Nucleus accumbens (tissue), 56 donors: ENCODE measurements around the gene SHPK.
"Not testable (repeated sequence)": the region's sequence is repeated elsewhere in the genome, so short reads cannot be mapped to it uniquely, and the experiment has no call there.

Experiments used
- DNase-seq, 56 donors: peaks; one replicate each; lab custom pipeline; 2025; lab: John Stamatoyannopoulos, UW

Gene SHPK

DNA sequence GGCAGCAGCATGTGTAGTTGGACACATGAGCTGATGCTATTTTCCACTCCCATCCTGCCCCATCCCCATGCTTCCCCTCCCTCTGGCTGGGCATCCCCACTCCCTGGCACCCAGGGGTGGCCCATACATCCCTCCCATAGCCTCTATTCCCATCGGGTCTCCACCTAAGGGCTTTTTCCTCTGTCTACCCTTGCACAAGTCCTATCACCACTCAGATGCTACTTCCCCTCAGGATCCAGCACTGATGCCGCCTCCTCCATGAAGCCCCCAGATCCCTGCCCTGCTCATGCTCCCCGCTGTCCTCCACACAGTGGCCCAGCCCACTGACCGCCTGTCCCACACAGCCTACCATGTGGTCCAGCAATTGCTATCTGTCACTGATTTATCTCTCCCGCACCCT, 42.7 kb downstream of the SHPK start:
- no peak for DNase-seq

DNA sequence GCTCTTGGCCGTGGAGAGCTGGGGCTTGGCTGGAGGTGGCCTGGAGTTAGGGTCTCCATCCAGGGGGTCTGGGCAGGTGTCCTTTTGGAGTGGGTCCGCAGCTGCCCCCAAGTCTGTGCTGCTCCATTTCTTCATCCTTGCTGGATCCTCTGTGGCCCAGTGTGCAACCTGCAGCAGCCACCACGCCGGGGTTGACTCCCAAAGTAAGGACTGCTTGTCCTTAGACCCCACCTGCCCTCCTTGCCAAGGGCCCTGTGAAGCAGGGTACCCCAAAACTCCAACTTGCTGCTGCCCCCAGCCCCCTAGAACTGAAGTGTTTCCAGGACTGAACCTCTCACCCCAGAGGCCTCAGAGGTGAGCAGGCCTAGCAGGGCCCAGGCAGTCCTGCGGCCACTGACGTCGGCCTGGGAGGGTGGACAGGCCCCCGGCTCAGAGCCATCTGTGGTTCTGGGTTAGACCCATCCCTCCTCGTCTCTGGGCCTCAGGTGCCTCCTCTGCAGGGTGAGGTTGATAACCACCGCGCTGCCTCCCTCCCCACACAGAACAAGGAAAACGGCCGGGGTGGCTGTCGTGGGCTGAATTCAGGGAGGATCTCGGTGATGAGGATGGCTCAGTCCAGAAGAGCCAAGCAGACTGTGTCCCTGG, 43.7 kb downstream of the SHPK start:
- DNase-seq, result no peak

DNA sequence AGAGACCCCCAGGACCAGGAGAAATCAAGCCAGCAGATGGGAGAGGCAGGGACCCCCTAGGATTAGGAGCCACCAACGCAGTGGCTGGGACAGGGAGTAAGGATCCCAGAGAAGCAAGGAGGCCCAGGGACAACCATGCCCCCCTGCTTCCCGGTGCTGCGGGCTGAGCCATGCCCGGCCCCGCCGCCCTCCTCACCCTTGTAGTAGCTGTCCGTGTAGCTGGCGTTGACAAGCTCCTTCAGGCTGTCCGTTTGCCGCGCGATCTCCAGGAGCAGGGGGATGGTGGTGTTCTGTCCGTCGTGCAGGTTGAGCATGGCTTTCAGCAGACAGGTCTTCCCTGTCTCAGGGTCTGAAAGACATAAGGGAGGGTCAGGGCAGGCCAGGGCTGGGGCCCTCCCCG, 45.3 kb downstream of the SHPK start:
- no peak for DNase-seq

DNA sequence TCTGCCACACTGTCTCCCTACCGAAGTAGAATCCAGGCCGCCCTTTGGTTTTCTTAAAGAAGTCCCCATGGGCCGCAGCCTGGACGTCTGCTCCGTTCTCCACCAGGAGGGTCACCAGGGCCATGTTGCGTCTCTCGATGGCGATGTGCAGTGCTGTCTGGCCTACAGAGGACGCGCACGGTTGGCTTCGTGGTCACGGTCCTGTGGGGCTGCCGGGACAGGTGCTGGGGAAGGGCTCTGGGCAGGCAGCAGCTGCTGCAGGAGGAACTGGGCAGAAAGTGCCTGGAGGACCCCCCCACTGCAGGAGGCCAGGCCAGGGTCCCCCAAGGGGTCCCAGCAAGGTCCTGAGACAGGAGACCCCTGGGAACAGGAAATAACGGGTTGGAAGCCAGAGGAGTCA, 45.8 kb downstream of the SHPK start:
- DNase-seq, result no peak

DNA sequence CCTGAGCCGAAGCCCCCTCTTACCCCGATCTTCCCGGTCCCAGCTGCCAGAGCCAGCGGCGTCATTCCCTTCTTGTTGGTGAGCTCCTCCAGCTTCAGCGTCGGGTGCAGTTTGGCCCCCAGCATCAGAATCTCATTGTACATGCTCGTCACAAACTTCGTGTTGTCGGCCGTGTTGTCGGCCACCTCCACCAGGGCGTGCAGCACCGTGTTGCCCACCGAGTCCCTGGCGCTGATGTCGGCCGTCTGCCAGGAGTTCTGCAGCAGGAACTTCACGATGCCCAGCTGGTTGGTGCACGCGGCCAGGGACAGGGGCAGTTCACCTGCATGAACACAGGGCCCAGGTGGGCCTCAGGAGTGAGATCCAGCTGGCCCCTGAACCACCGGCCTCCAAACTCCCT, 46.3 kb downstream of the SHPK start:
- no peak for DNase-seq

DNA sequence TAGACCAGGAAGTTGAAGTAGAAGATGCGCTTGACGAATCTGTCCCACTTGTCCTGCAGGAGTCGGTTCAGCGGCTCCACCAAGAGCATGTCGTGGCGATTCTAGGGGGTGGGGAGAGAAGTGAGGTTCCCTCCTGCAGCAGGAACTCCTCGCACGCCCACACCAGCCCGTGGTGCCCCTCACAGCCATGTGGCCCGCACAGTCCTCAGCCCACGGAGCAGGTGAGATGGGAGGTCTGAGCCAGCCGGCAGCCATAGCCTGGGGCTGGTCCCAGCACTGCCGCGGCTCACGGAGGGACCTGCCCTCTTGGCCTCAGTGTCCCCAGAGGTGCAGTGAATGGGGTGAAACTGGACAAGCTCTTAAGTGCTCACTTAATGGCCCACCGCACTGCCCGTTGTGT, 50.2 kb downstream of the SHPK start:
- no peak for DNase-seq

DNA sequence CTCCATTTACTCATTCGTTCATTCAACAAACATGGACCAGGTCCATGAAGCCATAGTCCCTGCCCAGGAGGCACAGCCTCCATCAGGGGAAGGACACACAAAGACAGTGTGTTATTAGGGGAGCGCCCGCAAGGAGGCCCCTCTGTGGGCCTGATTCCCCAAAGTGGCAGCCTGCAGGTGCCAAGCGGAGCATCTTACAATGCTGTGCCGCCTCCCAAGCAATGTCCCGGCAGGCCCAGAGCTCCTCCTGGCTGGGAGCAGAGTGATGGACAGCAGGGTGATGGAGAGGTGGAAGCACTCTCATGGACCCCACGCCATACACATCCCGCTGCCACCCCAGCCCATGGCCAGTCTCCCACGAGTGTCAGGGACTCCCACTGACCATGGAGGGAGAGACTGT, 52.6 kb downstream of the SHPK start:
- DNase-seq, result no peak

DNA sequence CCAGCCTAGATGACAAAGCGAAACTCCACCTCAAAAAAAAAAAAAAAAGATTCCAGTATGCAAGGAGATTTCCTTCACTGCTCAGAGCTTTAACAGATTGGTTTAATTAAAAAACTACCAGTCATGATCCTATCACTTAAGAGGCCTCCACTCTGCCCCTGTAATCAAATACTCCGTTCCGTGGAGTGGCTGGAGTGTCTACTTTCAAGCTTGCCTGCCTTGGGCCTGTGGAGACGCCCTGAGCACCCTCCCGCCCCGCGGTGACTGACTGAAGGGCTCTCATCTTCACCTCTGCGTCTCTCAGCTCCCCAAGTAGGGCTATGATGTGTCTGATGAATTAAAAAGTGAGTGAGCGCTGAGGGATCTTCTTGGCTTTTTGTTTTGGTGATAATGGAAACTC, 53.1 kb downstream of the SHPK start:
- no peak for DNase-seq

DNA sequence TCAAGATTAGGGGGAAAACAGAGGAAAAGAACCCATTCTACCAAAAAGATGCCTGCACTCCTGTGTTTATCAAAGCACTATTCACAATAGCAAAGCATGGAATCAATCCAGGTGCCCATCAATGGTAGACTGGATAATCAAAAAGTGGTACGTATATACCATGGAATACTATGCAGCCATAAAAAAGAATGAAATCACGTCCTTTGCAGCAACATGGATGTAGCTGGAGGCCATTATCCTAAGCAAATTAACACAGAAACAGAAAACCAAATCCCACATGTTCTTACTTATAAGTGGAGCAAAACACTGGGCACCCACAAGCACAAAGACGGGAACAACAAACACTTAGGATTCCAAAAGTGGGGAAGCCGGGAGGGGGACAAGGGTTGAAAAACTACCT, 57.4 kb downstream of the SHPK start:
- not testable (repeated sequence) for DNase-seq

DNA sequence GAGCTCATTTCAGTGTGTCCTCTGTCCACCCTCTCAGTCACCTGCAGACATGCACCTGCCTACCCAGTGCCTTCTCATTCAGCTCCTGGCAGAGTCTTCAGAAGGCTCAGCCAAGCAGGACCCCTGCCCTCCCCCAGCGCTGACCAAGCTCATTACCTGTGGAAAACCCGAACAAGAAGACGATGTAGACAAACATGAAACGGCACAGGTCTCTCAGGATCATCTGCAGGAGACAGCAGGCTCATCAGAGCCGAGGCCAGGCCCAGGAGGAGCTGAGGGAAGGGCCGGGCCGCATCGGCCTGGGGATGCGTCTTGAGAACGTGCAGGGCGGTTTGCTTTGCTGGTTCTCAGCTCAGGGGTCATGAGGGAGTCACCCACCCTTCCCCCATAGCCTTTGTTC, 59.1 kb downstream of the SHPK start:
- no peak for DNase-seq

DNA sequence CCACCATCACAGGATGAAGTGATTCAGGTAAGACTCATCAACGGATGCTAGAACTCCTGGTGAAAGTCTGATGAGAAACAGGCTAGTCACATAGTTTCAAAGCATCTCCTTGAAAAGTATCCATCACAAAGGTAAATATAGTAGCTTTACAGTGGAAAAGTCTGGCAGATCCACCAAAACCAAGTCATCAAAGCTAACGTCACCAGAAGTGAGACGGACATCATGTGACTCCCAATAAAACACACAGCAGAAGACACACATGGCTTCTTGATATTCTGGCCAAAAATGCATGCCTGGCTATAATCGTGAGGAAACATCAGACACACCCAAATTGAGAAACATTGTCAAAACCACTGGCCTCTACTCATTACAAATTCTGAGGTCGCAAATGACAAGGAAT, 60.5 kb downstream of the SHPK start:
- DNase-seq, result no peak

DNA sequence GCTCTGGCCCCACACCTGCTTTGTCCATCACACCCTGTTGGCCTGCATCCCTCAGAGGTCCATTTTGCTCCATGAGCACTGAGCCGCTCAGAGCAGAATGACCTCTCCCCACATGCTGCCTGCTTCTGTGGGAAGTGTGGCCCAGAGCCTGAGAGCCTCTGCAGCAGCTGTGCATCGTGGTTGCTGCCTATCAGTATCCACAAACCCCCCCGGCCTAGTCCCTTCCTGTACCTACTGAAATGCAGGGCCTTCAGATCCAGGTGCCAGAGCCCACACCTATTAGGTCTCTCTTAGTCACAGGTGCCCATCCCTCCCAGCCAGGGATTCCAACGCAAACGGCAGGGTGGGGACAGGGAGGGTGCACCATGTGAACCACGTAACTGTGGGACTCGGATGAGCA, 61.8 kb downstream of the SHPK start:
- no peak for DNase-seq

DNA sequence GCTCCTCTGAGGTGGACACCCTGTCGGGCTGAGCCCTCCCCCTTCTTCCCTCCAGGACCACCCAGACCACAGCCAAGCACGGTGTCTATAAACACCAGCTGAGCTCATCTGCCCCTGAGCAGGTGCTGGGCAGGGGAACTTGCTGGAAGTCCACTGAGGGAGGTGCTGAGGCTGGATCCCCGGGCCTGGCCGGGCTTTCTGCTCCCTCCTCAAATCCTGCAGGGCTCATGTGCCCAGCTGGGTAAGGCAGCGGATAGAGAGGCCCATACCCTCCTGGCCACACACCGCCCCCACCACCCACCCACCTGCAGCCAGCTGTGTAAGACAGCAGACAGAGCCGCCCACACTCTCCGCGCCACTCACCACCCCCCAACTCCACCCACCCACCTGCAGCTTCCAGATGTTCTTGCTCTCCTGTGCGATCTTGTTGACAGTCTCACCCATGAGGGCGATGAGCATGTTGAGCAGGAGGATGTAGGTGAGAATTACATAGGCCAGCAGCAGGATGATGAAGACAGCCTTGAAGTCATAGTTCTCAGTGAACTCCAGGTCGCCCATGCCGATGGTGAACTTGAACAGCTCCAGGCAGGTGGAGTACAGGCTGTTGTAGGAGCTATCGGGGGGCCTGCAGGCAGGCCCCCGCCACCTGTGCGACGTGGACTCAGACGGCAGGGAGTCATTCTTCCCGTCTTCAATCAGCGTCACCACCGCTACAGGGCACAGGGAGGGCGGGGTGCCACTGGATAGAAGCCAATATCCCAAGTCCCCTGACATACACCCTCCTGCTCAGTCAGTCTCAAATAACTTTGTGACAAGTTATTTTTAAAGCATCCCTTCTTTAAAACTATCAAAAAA, 62.6 kb downstream of the SHPK start:
- DNase-seq, result peak in 1 of 56 donors; percentile 6

DNA sequence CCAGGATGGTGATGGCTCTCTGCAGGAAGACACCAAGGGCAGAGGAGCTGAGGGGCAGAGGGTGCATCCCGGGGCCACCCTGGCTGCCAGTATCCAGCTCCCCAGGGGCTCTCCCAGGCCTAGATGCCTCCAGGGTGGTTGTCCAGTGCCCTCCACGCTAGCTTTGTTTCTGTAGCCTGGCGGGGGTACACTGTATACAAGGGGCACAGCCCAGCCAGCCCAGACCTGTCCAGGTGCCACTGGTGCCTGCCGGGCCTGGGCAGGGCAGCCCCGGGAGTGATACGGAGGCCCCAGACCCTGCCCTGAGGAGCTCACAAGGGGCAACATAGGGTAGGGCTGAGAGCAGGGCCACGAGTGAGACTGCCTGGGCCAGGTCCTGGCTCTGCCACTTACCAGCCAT, 63.8 kb downstream of the SHPK start:
- no peak for DNase-seq

DNA sequence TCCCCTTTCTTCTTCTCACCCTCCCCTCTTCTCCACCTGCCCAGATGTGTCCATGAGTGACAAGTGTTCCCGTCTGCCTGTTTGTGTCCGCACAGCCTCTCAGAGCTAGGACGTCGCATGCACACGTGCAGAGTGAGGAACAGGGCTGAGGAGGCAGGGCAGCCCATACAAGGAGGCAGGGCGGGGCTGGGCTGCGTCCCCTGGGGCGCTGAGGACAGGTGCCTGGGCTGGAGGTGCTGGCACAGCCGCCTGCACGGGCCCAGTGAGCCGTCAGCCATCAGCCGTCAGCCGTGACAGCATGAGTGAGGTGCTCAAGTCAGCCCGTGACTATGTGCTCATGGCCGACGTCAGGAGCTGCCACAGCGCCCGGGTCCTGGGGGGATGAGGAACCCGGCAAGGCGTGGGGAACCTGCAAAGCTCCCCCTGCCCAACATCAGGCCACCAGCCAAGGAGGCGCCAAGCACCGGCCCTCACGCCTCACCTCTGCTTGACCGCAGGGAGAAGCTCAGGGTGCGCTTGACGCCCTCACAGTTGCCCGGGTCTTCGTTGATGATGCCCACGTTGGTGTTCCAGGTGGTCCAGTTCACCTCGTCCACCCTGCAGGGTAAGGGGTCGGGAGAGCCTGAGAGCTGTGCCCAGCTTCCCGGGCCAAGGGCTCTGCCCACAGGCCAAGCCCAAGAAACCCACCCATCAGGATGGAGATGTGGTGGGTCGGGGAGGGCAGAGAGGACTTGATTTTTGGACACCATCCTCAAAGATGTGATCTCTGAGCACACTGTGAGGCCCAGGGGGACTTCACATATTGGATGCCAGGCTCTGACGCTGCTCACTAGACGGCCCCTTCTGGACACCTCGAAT, 64.8 kb downstream of the SHPK start:
- no peak for DNase-seq

DNA sequence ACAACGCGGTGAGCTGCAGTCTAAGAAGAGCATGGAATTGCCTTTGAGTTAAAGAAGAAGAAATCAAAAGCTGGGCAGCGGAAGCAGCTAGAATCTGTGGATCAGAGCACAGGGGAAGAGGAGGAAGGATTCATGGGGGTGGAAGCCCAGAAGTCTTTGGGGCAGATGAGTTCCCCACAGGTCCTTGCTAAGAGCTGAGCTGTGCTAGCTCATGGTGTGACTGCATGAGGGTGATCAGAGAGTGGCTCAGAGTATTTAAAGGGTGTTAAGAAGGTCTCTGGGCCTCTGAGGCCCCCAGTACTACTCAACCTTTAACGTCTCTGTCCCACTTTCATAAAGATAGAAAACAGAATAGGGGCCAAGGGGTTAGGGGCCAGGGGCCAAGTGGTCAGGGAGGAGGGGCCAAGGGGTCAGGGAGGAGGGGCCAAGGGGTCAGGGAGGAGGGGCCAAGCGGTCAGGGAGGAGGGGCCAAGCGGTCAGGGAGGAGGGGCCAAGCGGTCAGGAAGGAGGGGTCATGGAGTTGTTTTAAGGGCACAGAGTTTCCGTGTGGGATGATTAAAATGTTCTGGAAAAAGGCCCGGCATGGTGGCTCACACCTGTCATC, 66.4 kb downstream of the SHPK start:
- peak in 1 of 56 donors; percentile 7 for DNase-seq

DNA sequence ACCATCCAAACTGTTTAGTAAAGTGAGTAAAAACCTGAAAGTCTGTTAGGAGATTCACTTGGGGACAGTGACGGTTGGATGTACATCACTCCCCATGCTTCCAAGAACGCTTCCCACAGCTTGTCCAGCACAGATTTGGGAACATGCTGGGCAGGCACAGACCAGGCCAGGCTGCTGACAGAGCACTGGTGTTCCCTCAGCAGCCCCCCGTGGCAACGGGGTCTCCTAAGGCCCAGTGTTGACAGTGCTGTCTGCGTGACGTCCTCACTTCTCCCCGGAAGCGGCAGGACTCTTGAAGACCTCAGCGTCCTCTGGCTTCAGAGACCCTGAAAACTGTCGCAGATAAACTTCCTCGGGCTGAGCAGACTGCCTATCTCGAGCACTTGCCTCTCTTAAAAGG, 69.5 kb downstream of the SHPK start:
- no peak for DNase-seq

DNA sequence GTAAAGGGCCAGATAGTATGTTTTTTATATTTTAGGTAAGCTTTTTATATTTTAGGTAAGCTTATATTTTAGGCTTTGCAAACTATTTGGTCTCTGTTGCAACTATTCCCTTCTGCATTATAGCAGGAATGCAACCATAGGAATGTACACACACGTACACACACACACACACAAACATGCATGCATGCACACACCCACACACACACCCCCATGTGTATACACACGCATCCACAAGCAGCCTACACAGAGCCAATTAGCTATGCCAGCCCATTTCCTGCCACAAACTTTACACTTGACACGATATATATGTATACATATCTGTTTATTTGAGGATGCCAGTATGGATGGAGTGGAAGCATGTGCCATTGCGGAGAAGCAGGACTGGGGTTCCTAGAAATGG, 70.9 kb downstream of the SHPK start:
- DNase-seq, result no peak

DNA sequence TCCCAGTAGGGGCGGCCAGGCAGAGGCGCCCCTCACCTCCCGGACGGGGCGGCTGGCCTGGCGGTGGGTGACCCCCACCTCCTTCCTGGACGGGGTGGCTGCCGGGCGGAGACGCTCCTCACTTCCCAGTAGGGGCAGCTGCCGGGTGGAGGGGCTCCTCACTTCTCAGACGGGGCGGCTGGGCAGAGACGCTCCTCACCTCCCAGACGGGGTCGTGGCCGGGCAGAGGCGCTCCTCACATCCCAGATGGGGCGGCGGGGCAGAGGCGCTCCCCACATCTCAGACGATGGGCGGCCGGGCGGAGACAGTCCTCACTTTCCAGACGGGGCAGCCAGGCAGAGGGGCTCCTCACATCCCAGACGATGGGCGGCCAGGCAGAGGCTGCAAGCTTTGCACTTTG, 71.8 kb downstream of the SHPK start:
- DNase-seq, result not testable (repeated sequence)

DNA sequence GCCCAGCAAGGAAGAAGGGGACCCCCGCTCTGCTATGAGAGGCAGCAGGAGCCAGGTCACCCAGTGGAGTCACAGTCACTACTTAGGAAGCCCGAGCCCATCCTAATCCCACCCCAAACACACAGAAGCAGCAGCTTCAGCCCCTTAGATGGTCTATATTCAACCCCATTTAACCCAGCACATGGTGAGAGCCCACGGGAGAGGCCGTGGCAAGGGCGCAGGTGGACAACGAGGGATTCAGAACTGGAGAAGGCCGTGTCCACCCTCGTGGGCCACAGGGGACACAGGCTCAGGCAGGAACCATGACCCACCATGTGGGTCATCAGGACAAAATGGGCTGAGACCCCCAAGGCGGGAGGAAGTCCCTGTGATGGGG, 76.8 kb downstream of the SHPK start:
- DNase-seq, result no peak
